GM21717 (cell line): ENCODE measurements around the gene PLXNC1.

Source experiments
- ATAC-seq: cut with Tn5 transposase; IDR thresholded peaks from one replicate; pipeline ENCODE4 v1.9.1; 2021; ENCODE audit warnings: mild to moderate bottlenecking, moderate library complexity; ENCODE audit not compliant: unreplicated experiment

PLXNC1 gene

GRCh38 chr12:94229902-94230301 is 81.5 kb downstream of the PLXNC1 start:
- ATAC-seq, result no peak

GRCh38 chr12:94230357-94230905 is 82.1 kb downstream of the PLXNC1 start:
- ATAC-seq, result no peak

GRCh38 chr12:94231709-94232108 is 83.3 kb downstream of the PLXNC1 start:
- ATAC-seq, result no peak

- ATAC-seq, result no peak
These were observed 87.5 kb downstream of the PLXNC1 start for GRCh38 chr12:94235848-94236247.

- no peak for ATAC-seq
These were observed 91.1 kb downstream of the PLXNC1 start for GRCh38 chr12:94239332-94239993.

GRCh38 chr12:94240171-94240570 is 91.8 kb downstream of the PLXNC1 start:
- ATAC-seq, result peak; percentile 88

GRCh38 chr12:94242901-94243300 is 94.5 kb downstream of the PLXNC1 start:
- ATAC-seq, result no peak

- peak; percentile 74 for ATAC-seq
These were observed 96.1 kb downstream of the PLXNC1 start for GRCh38 chr12:94244165-94245133.

GRCh38 chr12:94245631-94246383 is 97.4 kb downstream of the PLXNC1 start:
- no peak for ATAC-seq

GRCh38 chr12:94247246-94247645 is 98.9 kb downstream of the PLXNC1 start:
- no peak for ATAC-seq

- ATAC-seq, result no peak
These were observed 100.2 kb downstream of the PLXNC1 start for GRCh38 chr12:94248582-94248981.

- ATAC-seq, result no peak
These were observed 101.8 kb downstream of the PLXNC1 start for GRCh38 chr12:94250130-94250529.

- no peak for ATAC-seq
These were observed 105.9 kb downstream of the PLXNC1 start for GRCh38 chr12:94254270-94254669.

GRCh38 chr12:94255006-94255405 is 106.6 kb downstream of the PLXNC1 start:
- no peak for ATAC-seq

- ATAC-seq, result no peak
These were observed 107.1 kb downstream of the PLXNC1 start for GRCh38 chr12:94255428-94255827.

- peak; percentile 48 for ATAC-seq
These were observed 110.2 kb downstream of the PLXNC1 start for GRCh38 chr12:94258593-94258992.

- no peak for ATAC-seq
These were observed 111.6 kb downstream of the PLXNC1 start for GRCh38 chr12:94260017-94260416.

- ATAC-seq, result no peak
These were observed 112.3 kb downstream of the PLXNC1 start for GRCh38 chr12:94260717-94261116.

GRCh38 chr12:94261119-94261518 is 112.7 kb downstream of the PLXNC1 start:
- ATAC-seq, result no peak

GRCh38 chr12:94261786-94262185 is 113.4 kb downstream of the PLXNC1 start:
- ATAC-seq, result no peak
